ENCODE results near the gene GOLT1B. TPM values are rescaled to one million over a fixed set of nuclear protein-coding genes. Genes with fewer than 3 reads are reported as not detected.

The GOLT1B gene
- total RNA-seq, 1 experiment from 2014 or later, result 46.1 TPM

DNA sequence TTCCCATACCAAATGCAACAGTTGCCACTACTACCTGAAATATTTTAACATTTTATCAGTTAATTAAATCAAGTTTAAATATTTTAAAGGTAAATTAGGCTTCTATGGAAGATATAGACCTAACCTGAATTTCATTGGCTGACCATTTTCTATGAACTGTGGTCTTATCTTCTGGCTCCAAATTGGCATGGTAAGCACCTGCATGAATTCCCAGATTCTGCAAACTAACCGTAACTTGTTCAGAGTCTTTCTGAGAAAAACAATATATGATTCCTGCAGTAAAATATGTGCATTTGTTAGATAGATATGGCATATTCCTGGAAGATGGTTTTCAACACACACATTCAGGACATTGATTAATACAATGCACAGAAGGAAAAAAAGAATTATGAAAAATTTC is 26.0 kb upstream of the GOLT1B start:
- peaks cover 2 to 42% (median 22%) of the 10 kb centered on the region in 3 experiments; a peak in 5 of 7 replicates for H3K36me3 Mint-ChIP-seq (ENCODE audit: insufficient read depth in 1 of 3, low read depth in 3 of 3)
- no peak overlapping the region for H2BK120ac ChIP-seq (ENCODE audit: low read depth, low read length, poor library complexity, severe bottlenecking)
- H4K20me1 ChIP-seq (ENCODE audit: control insufficient read depth, insufficient read depth, insufficient read length), result no peaks in the 10 kb centered on the region
- H2BK20ac ChIP-seq (ENCODE audit: low read depth, low read length, poor library complexity, severe bottlenecking), result no peak overlapping the region
- no peak overlapping the region for H2AFZ ChIP-seq (ENCODE audit: low read length)
- no peak overlapping the region for H2AK5ac ChIP-seq (ENCODE audit: insufficient read length, low read length)
- no peak overlapping the region for H3K4me2 ChIP-seq (ENCODE audit: insufficient read depth, insufficient read length, low read length)
- H4K5ac ChIP-seq (ENCODE audit: insufficient read length, low read depth, low read length), result no peak overlapping the region
- no peak overlapping the region for H3T11ph ChIP-seq (ENCODE audit: low read length)
- H3K14ac ChIP-seq (ENCODE audit: insufficient read depth, low read length), result no peak overlapping the region
- H3K56ac ChIP-seq (ENCODE audit: insufficient read length, low read depth, low read length), result no peak overlapping the region
- no peak overlapping the region for H3K27ac Mint-ChIP-seq
- TF ChIP-seq, protein P1, sequence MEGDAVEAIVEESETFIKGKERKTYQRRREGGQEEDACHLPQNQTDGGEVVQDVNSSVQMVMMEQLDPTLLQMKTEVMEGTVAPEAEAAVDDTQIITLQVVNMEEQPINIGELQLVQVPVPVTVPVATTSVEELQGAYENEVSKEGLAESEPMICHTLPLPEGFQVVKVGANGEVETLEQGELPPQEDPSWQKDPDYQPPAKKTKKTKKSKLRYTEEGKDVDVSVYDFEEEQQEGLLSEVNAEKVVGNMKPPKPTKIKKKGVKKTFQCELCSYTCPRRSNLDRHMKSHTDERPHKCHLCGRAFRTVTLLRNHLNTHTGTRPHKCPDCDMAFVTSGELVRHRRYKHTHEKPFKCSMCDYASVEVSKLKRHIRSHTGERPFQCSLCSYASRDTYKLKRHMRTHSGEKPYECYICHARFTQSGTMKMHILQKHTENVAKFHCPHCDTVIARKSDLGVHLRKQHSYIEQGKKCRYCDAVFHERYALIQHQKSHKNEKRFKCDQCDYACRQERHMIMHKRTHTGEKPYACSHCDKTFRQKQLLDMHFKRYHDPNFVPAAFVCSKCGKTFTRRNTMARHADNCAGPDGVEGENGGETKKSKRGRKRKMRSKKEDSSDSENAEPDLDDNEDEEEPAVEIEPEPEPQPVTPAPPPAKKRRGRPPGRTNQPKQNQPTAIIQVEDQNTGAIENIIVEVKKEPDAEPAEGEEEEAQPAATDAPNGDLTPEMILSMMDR (conservative IDR thresholded peaks at IDR 0.05), result no peak
- H3K9ac ChIP-seq (ENCODE audit: extremely low read depth, insufficient read length, low read length), result no peak overlapping the region
- H3K9me3 ChIP-seq (ENCODE audit: control insufficient read depth, low read depth, low read length), result no peaks in the 10 kb centered on the region
- no peaks in the 10 kb centered on the region for H3K79me1 ChIP-seq (ENCODE audit: insufficient read depth, low read depth, low read length, poor library complexity, severe bottlenecking)
- no peaks in the 10 kb centered on the region for H3K9me3 Mint-ChIP-seq
- no peaks in the 10 kb centered on the region for H3K27me3 Mint-ChIP-seq (ENCODE audit: low read depth)
- H3K27me3 ChIP-seq (ENCODE audit: insufficient read depth, low read length), result no peaks in the 10 kb centered on the region
- H3K23me2 ChIP-seq (ENCODE audit: insufficient read length, low read depth, low read length, poor library complexity, severe bottlenecking), result no peaks in the 10 kb centered on the region
- no peaks in the 10 kb centered on the region for H3K4me1 ChIP-seq (ENCODE audit: insufficient read depth, low read length)
- no peak for DNase-seq
- no peak overlapping the region for H3K4ac ChIP-seq (ENCODE audit: low read depth, low read length)
- H3K23ac ChIP-seq (ENCODE audit: insufficient read length, low read depth, low read length), result no peak overlapping the region
- no peak overlapping the region for H4K8ac ChIP-seq (replicated peaks; ENCODE audit: insufficient read length, low read depth, low read length)
- H2BK12ac ChIP-seq (ENCODE audit: insufficient read length, low read depth, low read length), result no peak overlapping the region
- H3K18ac ChIP-seq (ENCODE audit: insufficient read length, low read depth, low read length), result no peak overlapping the region
- H3K27ac ChIP-seq (ENCODE audit: insufficient read length, low read depth, low read length), result no peak overlapping the region
- H3K4me1 Mint-ChIP-seq, result no peaks in the 10 kb centered on the region
- no peak overlapping the region for H2BK15ac ChIP-seq (ENCODE audit: low read depth, low read length)
- H2BK5ac ChIP-seq (ENCODE audit: insufficient read length, low read length), result no peak overlapping the region
- no peak overlapping the region for H3K4me3 Mint-ChIP-seq
- no peaks in the 10 kb centered on the region for H3K79me2 ChIP-seq (ENCODE audit: insufficient read depth, low read length)
- no peak overlapping the region for H4K91ac ChIP-seq (ENCODE audit: insufficient read length, low read depth, low read length)
- no CpG with 5 or more reads among the region's 1 CpG for WGBS (ENCODE audit: extremely low coverage, insufficient read length, low lambda C conversion rate)
